CD4-positive, alpha-beta T cell treated with Interleukin-10 for 1 hour (primary cell): ENCODE data around the gene RAD9A.
"Not testable (repeated sequence)": the region's sequence is repeated elsewhere in the genome, so short reads cannot be mapped to it uniquely, and the experiment has no call there.

Experiments used
- DNase-seq: peaks from one replicate; pipeline ENCODE4 v3.0.0-alpha.2; 2020

RAD9A gene

GRCh38 chr11:67411785-67412152, 20.0 kb downstream of the RAD9A start:
- no peak for DNase-seq

- DNase-seq = no peak
These were observed 20.9 kb downstream of the RAD9A start for GRCh38 chr11:67412495-67413179.

GRCh38 chr11:67413266-67413849, 21.6 kb downstream of the RAD9A start:
- DNase-seq = no peak

- DNase-seq = no peak
These were observed 23.9 kb downstream of the RAD9A start, which contains the start of gene CARNS1 for GRCh38 chr11:67415501-67416304. Gene CARNS1 (plus strand): TSS chr11:67415678. CDS start chr11:67416200, 522 bp downstream.

- DNase-seq = peak; percentile 88
These were observed 24.9 kb downstream of the RAD9A start for GRCh38 chr11:67416416-67417335.

- no peak for DNase-seq
These were observed 25.6 kb downstream of the RAD9A start for GRCh38 chr11:67417425-67417824.

- DNase-seq = no peak
These were observed 26.9 kb downstream of the RAD9A start for GRCh38 chr11:67418476-67419281.

GRCh38 chr11:67419325-67420049, 27.7 kb downstream of the RAD9A start:
- no peak for DNase-seq

- DNase-seq = no peak
These were observed 28.4 kb downstream of the RAD9A start for GRCh38 chr11:67420147-67420645.

- peak; percentile 98 for DNase-seq
These were observed 29.1 kb downstream of the RAD9A start for GRCh38 chr11:67420646-67421429.

- no peak for DNase-seq
These were observed 29.7 kb downstream of the RAD9A start for GRCh38 chr11:67421430-67422031.

GRCh38 chr11:67422891-67423290, 31.1 kb downstream of the RAD9A start:
- no peak for DNase-seq

GRCh38 chr11:67423466-67423865, 31.7 kb downstream of the RAD9A start:
- no peak for DNase-seq

- DNase-seq = no peak
These were observed 32.3 kb downstream of the RAD9A start for GRCh38 chr11:67423891-67424613.

- not testable (repeated sequence) for DNase-seq
These were observed 35.6 kb downstream of the RAD9A start for GRCh38 chr11:67427364-67427859.

- peak; percentile 99 for DNase-seq
These were observed 36.5 kb downstream of the RAD9A start, which contains the start of gene RPS6KB2 for GRCh38 chr11:67428052-67429001. Gene RPS6KB2 (plus strand): TSS chr11:67428494. CDS start chr11:67428546, 52 bp downstream.

GRCh38 chr11:67429038-67429668, 37.4 kb downstream of the RAD9A start:
- no peak for DNase-seq
